CD4-positive, alpha-beta T cell (primary cell): ENCODE results near the gene NDUFB6. TPM values are rescaled to one million over a fixed set of nuclear protein-coding genes. Genes with fewer than 3 reads are reported as not detected.

Experiments
- ATAC-seq: fragments of 200-7000 bp; cut with Tn5 transposase; one replicate; pipeline ENCODE4 v1.10.0; 2022; ENCODE audit warnings: mild to moderate bottlenecking; ENCODE audit not compliant: poor library complexity
- CTCF ChIA-PET: fragments of 350-600 bp; sonication (Branson Sonifier 250); formaldehyde crosslinking; loops from one replicate; lab custom pipeline; 2021; ENCODE audit warnings: antibody characterized with exemption, inconsistent platforms; lab: Charles Lee
- POLR2A ChIA-PET: fragments of 350-600 bp; sonication (Branson Sonifier 250); formaldehyde crosslinking; loops from one replicate; lab custom pipeline; 2021; ENCODE audit warnings: antibody characterized with exemption, inconsistent platforms; lab: Charles Lee
- DNase-seq, 14 experiments: peaks; one replicate each; pipeline ENCODE4 v3.0.0-alpha.2; 2013 to 2020; ENCODE audit warnings: mixed read lengths in 2 of 14
- H3K27ac ChIP-seq, 2 donors: one replicate each; pipeline versions ENCODE4 v1.5.1 to v1.7.0; 2013; ENCODE audit warnings: low read length in 2 of 2, low read depth in 1 of 2, mild to moderate bottlenecking in 1 of 2
- H3K27me3 ChIP-seq, 2 experiments: 1 replicate in 1 of 2; 2 replicates in 1 of 2; pipeline versions ENCODE4 v1.6.1 to v1.7.0; 2013; ENCODE audit warnings: low read length in 2 of 2, control low read depth in 1 of 2, mild to moderate bottlenecking in 1 of 2, moderate library complexity in 1 of 2; ENCODE audit not compliant: insufficient read depth in 2 of 2, control insufficient read depth in 1 of 2
- H3K36me3 ChIP-seq: one replicate; pipeline ENCODE4 v1.6.1; 2013; ENCODE audit warnings: low read length, control low read depth; ENCODE audit not compliant: insufficient read depth
- H3K4me1 ChIP-seq: one replicate; pipeline ENCODE4 v1.6.1; 2013; ENCODE audit warnings: low read length, control low read depth; ENCODE audit not compliant: insufficient read depth
- H3K4me3 ChIP-seq: one replicate; pipeline ENCODE4 v1.5.1; 2013; ENCODE audit warnings: mild to moderate bottlenecking, low read length, moderate library complexity
- H3K9me3 ChIP-seq, 2 experiments: 1 replicate in 1 of 2; 2 replicates in 1 of 2; pipeline versions ENCODE4 v1.6.1 to v1.7.0; 2013; ENCODE audit warnings: low read length in 2 of 2, mild to moderate bottlenecking in 2 of 2, control low read depth in 1 of 2, moderate library complexity in 1 of 2; ENCODE audit not compliant: control insufficient read depth in 1 of 2, insufficient read depth in 1 of 2
- H3K27ac Mint-ChIP-seq: one replicate; pipeline ENCODE4 v1.8.0; 2020; ENCODE audit warnings: mixed read lengths
- H3K27me3 Mint-ChIP-seq: one replicate; pipeline ENCODE4 v1.8.0; 2021; ENCODE audit warnings: mixed read lengths
- H3K36me3 Mint-ChIP-seq: one replicate; pipeline ENCODE4 v1.8.0; 2021; ENCODE audit warnings: low read depth, mixed read lengths
- H3K4me1 Mint-ChIP-seq: one replicate; pipeline ENCODE4 v1.8.0; 2021; ENCODE audit warnings: low read depth, mixed read lengths
- H3K4me3 Mint-ChIP-seq: one replicate; pipeline ENCODE4 v1.8.0; 2020; ENCODE audit warnings: mild to moderate bottlenecking, mixed read lengths
- H3K9me3 Mint-ChIP-seq: one replicate; pipeline ENCODE4 v1.8.0; 2020; ENCODE audit warnings: mixed read lengths
- intact Hi-C, 2 experiments: fragments of 100-400 bp; cut with DNase I in 1 of 2; cut with micrococcal nuclease in 1 of 2; formaldehyde crosslinking; loops; one replicate each; pipeline versions ENCODE4 v1.15.1 to v1.9.0; 2023 to 2025; cut with DNase I, micrococcal nuclease
- polyA plus RNA-seq, 2 donors: library from polyadenylated mRNA; unstranded; fragments of 120-200 nt; gene quantifications; one replicate each; pipeline ENCODE4 v1.2.1, GENCODE V29; 2013
- total RNA-seq, 174 experiments: library from RNA in 2 of 174; stranded (reverse) in 2 of 174; gene quantifications; one replicate each; pipeline ENCODE4 v1.2.3 and lab custom pipeline; 2021 to 2026
- TF ChIP-seq, protein P1 (sequence below): fragments of 200-600 bp; IDR thresholded peaks from one replicate; pipeline ENCODE4 v1.8.0; 2022; ENCODE audit warnings: antibody characterized with exemption, mild to moderate bottlenecking

The NDUFB6 gene
- total RNA-seq (10 to 100 TPM; 11.9 to 12.3 TPM), total RNA-seq (lab: John Stamatoyannopoulos, UW) (9.4 to 56.3 (median 14.8) reads per million in 172 experiments)
- 24.7 TPM for polyA plus RNA-seq (2013, experiment 1 of 2)
- polyA plus RNA-seq (2013, experiment 2 of 2) = 25.1 TPM

DNA sequence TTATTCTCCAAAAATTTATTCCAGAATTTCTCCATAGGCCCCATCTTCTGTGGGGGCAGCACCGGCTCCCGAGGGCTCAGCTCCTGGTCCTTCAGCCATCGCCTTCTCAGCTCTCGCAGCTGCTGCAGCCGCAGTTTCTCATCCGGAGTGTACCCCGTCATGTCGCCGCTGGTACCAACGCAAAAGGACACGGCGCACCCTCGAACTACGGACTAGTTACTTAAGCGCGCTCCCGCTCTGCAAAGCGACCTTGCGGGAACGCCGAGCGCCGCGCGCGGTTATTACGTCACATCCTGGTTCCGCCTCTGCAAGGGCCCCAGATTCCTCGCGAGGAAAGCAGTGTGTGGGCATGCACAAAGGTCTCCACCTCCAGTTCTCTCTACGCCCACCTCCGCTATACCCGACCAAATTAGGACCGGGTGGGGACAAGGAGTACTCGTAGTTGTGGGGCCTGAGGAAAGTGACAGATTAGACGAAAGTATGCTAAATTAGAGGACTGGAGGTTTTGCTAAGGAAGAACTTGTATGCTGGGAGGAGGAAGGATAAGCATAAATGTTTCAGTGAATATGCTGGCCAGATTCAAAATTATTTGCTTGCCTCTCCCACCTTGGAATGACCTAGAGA, at the start of gene NDUFB6:
Gene NDUFB6, minus strand, starts transcription at position 260 of the 624 bp plus-strand sequence. Its CDS starts 99 bp downstream, at position 161.
- intact Hi-C loops = loop anchor here (1.0 to 10.0 kb wide), 4 partner anchors 21 to 712 kb away; partner anchors contain the start of genes APTX (in 2 of the 2), RIGI (in 1 of the 2), SMIM27 (in 1 of the 2) and TOPORS (in 1 of the 2)
- H3K36me3 Mint-ChIP-seq = peaks cover 29% of the 10 kb centered on the region
- peaks cover 41% of the 10 kb centered on the region for H3K4me1 Mint-ChIP-seq
- ChIA-PET POLR2A (interaction anchor here (1.1 to 3.1 kb wide), 8 partner anchors 18 to 429 kb away, joined by 3 to 77 read pairs (median 12); partner anchors contain the start of genes ACO1, APTX, RIGI and SMIM27), CTCF (interaction anchor here (1.2 to 12.1 kb wide), 7 partner anchors 9 to 195 kb away, joined by 4 to 206 read pairs (median 22); partner anchors contain the start of genes ACO1, RIGI, SMIM27 and TOPORS)
- TF ChIP-seq, protein P1, sequence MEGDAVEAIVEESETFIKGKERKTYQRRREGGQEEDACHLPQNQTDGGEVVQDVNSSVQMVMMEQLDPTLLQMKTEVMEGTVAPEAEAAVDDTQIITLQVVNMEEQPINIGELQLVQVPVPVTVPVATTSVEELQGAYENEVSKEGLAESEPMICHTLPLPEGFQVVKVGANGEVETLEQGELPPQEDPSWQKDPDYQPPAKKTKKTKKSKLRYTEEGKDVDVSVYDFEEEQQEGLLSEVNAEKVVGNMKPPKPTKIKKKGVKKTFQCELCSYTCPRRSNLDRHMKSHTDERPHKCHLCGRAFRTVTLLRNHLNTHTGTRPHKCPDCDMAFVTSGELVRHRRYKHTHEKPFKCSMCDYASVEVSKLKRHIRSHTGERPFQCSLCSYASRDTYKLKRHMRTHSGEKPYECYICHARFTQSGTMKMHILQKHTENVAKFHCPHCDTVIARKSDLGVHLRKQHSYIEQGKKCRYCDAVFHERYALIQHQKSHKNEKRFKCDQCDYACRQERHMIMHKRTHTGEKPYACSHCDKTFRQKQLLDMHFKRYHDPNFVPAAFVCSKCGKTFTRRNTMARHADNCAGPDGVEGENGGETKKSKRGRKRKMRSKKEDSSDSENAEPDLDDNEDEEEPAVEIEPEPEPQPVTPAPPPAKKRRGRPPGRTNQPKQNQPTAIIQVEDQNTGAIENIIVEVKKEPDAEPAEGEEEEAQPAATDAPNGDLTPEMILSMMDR = no peak
- no peaks in the 10 kb centered on the region for H3K9me3 ChIP-seq
- peak within 1 kb of the TSS; percentile 99 for H3K4me3 Mint-ChIP-seq
- peaks cover 8% of the 10 kb centered on the region for H3K36me3 ChIP-seq
- H3K27ac Mint-ChIP-seq = peak within 1 kb of the TSS; percentile 97
- H3K27me3 ChIP-seq = no peaks in the 10 kb centered on the region
- peak; percentile 77 for ATAC-seq
- H3K9me3 Mint-ChIP-seq = no peaks in the 10 kb centered on the region
- peaks cover 5% of the 10 kb centered on the region for H3K4me1 ChIP-seq
- no peaks in the 10 kb centered on the region for H3K27me3 Mint-ChIP-seq
- H3K27ac ChIP-seq = peak within 1 kb of the TSS; percentile 74 to 87
- DNase-seq = peak; percentile 91 to 98 (median 96)
- H3K4me3 ChIP-seq = peak within 1 kb of the TSS; percentile 74

DNA sequence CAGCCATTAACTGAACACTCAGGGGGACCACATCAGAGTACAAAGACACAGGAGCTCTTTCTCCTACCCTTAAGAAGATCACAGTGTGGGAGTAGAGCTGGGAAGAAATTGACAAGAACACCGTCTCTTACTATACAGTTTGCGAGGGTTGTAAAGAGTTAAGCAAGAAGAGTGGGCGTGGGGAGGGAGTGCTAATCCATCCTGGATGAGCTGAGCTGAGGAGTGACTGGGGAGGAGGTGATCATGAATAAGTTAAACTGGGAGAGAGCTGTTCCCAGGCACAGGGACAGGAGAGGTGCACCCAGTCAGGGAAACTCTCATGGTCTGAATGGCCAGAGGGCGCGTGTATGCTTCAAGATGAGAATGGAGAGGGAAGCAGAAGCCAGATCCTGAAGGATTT, 45.3 kb upstream of the NDUFB6 start:
- CTCF ChIA-PET = no interaction called here
- H3K4me1 Mint-ChIP-seq = no peaks in the 10 kb centered on the region
- POLR2A ChIA-PET = no interaction called here

DNA sequence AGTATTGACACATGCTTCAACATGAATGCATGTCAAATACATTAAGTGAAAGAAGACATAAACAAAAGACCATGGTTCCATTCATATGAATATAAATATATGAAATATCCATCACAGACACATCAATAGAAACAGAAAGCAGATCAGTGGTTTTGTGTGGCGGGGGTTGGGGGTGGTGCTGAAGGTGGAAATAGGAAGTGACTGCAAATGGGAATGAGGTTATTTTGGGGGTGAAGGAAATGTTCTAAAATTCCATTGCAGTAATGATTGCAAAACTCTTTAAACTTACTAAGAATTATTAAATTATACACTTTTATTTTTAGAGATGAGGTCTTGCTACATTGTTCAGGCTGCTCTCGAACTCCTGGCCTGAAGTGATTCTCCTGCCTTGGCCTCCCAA, 33.9 kb upstream of the NDUFB6 start:
- no peak for ATAC-seq
- Histone ChIP-seq H3K4me3 (no peak overlapping the region), H3K9me3 (peaks cover 0 to 6% of the 10 kb centered on the region in 2 experiments), H3K4me1 (no peaks in the 10 kb centered on the region), H3K27ac (no peak overlapping the region), H3K27me3 (peaks cover 5 to 6% of the 10 kb centered on the region in 2 experiments), H3K36me3 (no peaks in the 10 kb centered on the region)
- H3K4me1 Mint-ChIP-seq = no peaks in the 10 kb centered on the region
- H3K27me3 Mint-ChIP-seq = peaks cover 16% of the 10 kb centered on the region
- POLR2A ChIA-PET = no interaction called here
- H3K27ac Mint-ChIP-seq = no peak overlapping the region
- intact Hi-C loops = no loop called here
- H3K4me3 Mint-ChIP-seq = no peak overlapping the region
- no peak for DNase-seq
- H3K36me3 Mint-ChIP-seq = no peaks in the 10 kb centered on the region
- H3K9me3 Mint-ChIP-seq = no peaks in the 10 kb centered on the region
- TF ChIP-seq, protein P1 = no peak
- CTCF ChIA-PET = no interaction called here

More for the DNA sequence above, 45.3 kb upstream of the NDUFB6 start:
- no peaks in the 10 kb centered on the region for H3K9me3 Mint-ChIP-seq
- Histone ChIP-seq H3K4me3 (no peak overlapping the region), H3K27me3 (peaks cover 3 to 14% of the 10 kb centered on the region in 2 experiments), H3K27ac (no peak overlapping the region), H3K36me3 (no peaks in the 10 kb centered on the region), H3K4me1 (no peaks in the 10 kb centered on the region), H3K9me3 (no peaks in the 10 kb centered on the region)
- no peak overlapping the region for H3K27ac Mint-ChIP-seq
- ATAC-seq (no peak), DNase-seq (no peak)
- intact Hi-C loops = no loop called here
- no peaks in the 10 kb centered on the region for H3K36me3 Mint-ChIP-seq
- TF ChIP-seq, protein P1 = no peak
- H3K27me3 Mint-ChIP-seq = peaks cover 43% of the 10 kb centered on the region
- no peak overlapping the region for H3K4me3 Mint-ChIP-seq
